Measurements from ENCODE around the gene ADCY5. TPM values are rescaled to one million over a fixed set of nuclear protein-coding genes. Genes with fewer than 3 reads are reported as not detected.

ADCY5 gene
- total RNA-seq, 2 experiments from 2014 or later: not detected

DNA sequence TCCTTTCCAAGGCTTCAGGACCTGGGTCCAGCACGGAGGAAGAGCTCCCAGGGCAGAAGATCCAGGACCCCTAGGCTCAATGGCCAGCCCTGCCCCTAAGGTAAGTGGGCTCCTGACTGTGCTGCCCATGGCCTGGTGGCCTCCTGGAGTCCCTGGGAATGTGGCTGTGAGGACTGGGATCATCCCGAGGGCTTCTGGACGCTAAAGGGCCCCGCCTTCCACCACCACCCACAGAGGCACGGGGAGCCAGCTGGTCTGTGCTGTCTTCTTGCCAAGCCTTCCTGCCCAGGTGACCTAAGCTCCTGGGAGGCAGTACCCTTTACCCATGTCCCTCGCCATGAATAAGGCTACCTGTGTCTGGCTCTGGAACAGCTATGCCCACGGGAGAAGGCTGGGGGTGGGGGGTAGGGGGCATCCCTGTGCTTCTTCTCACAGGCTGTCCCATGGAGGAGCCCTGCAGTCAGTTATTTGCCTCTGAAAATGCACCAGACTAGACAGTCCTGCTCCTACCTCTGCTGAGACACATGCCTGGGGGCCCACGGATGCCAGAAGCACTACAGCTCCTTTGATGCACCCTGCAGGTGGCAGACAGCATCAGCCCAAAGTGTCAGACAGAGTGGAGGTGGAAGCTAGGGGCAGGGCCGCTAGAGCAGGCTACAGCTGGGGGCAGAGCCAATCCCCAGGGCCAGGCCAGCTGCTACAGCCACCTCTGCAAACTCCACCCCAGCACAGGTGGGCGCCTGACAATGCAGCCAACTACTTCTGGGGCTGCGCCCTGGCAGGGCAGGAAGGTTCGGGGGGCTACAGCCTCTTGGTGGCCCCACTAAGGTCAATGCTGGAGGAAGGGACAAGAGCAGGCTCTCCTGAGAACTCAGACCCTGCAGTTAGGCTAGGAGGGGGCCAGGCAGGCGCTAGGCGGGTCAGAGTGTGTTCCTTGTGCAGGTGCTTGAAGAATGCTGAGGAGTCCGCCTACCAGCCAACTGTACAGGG lies 156.3 kb downstream of the ADCY5 start:
- Mint-ChIP-seq H3K4me3 (no peak overlapping the region), H3K27me3 (ENCODE audit: low read depth) (peaks cover 2% of the 10 kb centered on the region), H3K27ac (no peak overlapping the region), H3K4me1 (ENCODE audit: low read depth) (no peaks in the 10 kb centered on the region), H3K36me3 (ENCODE audit: low read depth) (no peaks in the 10 kb centered on the region), H3K9me3 (ENCODE audit: insufficient read depth) (no peaks in the 10 kb centered on the region)
- ChIA-PET CTCF (no interaction called here), POLR2A (no interaction called here)
- DNase-seq (no peak), ATAC-seq (no peak)

DNA sequence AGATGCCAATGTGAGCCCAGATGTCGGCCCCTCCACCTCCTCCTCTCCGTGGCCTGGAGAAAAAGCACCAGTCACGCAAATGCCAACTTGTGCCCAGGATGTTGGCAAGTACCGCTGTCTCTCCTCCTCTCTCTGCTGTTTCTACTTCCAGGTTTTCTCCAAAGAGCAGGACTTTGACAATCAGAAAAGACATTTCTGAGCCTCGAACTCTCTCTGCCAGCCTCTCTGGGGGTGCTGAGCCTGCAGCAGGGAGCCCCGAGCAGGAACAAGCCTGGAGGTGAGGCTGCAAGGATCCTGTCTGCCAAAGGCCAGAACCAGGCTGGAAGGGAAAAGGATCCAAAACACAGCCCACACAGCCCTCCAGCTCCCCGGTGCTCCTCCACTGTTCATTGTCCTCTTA lies 157.5 kb downstream of the ADCY5 start:
- ATAC-seq (no peak), DNase-seq (no peak)
- Mint-ChIP-seq H3K27ac (no peak overlapping the region), H3K4me3 (no peak overlapping the region), H3K27me3 (ENCODE audit: low read depth) (peaks cover 2% of the 10 kb centered on the region), H3K36me3 (ENCODE audit: low read depth) (no peaks in the 10 kb centered on the region), H3K4me1 (ENCODE audit: low read depth) (no peaks in the 10 kb centered on the region), H3K9me3 (ENCODE audit: insufficient read depth) (no peaks in the 10 kb centered on the region)
- POLR2A ChIA-PET: no interaction called here
- CTCF ChIA-PET: no interaction called here

DNA sequence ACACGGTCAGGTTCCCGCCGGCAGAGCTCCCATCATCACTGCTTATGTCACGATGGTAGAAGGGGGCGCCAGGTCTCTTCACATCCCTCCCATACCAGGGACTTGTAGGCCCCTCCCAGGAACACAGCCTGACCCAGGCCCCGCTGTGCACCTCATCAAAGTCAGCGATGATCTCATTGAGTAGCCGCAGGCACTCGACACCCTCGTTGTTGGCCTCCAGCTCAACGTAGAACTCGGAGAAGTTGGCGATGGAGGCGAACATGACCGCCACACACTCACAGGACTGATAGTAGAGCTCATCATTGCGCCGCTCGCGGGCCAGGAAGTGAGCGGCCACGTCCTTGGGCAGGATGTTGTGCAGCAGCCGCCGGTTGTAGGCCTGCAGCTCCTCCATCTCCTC lies 157.9 kb downstream of the ADCY5 start:
- no peak overlapping the region for H3K27ac Mint-ChIP-seq
- DNase-seq (no peak), ATAC-seq (no peak)
- no peaks in the 10 kb centered on the region for H3K36me3 Mint-ChIP-seq (ENCODE audit: low read depth)
- no peak overlapping the region for H3K4me3 Mint-ChIP-seq
- H3K9me3 Mint-ChIP-seq (ENCODE audit: insufficient read depth): no peaks in the 10 kb centered on the region
- CTCF ChIA-PET: no interaction called here
- no peaks in the 10 kb centered on the region for H3K4me1 Mint-ChIP-seq (ENCODE audit: low read depth)
- POLR2A ChIA-PET: no interaction called here
- peaks cover 2% of the 10 kb centered on the region for H3K27me3 Mint-ChIP-seq (ENCODE audit: low read depth)

DNA sequence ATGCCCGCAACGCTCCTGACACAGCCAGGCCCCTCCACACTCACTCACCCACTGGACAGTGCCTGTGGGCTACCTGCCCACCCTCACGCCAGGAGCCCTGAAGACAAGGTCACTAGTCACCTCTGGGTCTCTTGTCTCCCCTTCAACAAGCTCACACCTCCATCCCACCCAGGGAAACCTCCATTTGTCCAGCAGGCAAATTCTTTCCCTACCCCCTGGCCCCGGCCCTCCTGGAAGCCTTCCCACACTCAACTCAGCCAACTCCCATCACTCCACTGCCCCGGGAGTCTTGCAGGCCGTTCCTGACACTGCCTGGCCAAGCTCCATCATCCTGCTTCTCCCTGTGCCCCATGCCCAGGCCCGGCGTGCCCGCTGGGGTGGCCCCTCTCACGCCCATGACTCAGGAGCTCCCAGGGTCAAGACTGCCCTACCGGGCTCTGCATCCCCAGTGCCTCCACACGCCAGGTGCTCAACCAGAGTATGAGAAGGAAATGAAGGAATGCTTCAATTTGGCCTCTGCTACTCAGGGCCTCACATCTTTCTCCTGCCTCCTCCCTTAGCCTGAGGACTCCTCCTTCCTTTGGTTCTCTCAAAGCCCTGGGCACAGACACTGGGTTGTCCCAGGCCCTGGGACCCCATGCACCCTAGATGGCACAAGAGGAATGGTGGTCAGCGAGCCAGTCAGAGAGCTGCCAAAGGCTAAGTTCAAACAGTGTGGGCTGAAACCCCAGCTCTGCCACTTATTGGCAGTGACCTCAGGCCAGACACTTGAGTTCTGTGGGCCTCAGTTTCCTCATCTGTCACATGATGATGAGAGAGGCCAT lies 158.6 kb downstream of the ADCY5 start:
- CTCF ChIA-PET: no interaction called here
- no peak for DNase-seq

DNA sequence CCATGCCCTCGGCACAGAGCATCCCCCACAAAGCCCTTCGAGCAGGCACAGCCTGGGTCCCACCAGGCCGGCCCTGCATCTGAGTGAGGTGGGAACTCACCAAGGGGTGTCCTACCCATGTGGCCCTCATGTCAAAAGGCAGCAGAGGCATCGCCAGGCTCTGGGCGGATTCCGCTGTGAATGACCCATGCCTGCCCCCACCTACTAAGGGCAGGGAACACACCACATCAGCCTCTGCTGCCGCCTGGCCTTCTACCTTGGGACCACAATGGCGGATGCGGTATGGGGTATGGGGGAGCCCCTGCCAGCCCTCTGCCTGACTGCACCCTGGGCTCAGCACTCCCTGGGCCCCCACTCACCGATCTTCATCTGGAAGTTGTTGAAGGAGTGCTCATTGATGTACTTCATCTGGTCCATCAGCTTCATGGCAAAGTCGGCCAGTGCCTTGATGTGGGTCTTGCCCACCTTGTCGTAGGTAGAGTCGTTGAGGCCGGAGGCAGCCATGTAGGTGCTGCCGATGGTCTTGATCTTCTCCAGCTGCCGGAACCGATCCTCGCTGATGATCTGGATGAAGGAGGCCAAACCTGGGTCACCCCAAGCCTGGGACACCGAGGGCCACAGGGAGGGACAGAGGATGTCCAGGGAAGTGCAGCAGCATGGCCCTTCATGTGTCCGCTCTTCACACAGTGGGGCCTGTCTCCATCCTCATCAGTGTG lies 159.3 kb downstream of the ADCY5 start:
- POLR2A ChIA-PET: no interaction called here
- no peak overlapping the region for H3K4me3 Mint-ChIP-seq

More for the DNA sequence above, 158.6 kb downstream of the ADCY5 start:
- no peaks in the 10 kb centered on the region for H3K4me1 Mint-ChIP-seq (ENCODE audit: low read depth)
- POLR2A ChIA-PET: no interaction called here
- no peak for ATAC-seq
- no peaks in the 10 kb centered on the region for H3K27me3 Mint-ChIP-seq (ENCODE audit: low read depth)
- H3K9me3 Mint-ChIP-seq (ENCODE audit: insufficient read depth): no peaks in the 10 kb centered on the region
- H3K27ac Mint-ChIP-seq: no peak overlapping the region
- no peaks in the 10 kb centered on the region for H3K36me3 Mint-ChIP-seq (ENCODE audit: low read depth)
- H3K4me3 Mint-ChIP-seq: no peak overlapping the region

DNA sequence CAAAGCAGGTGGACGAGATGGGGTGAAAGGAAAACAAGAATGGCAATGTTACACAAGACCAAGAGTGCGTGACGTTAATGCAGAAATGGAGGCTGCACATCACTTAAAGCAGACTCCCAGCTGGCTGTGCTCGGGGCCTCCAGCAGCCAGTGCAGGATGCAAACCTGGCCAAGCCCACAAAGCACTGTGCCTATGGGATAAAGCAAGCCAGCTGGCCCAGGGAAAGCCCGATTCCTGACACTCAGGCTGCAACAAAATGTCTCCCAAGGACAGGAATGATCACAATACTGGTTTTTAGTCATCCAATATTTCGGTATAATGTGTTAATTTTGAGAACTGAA lies 161.0 kb downstream of the ADCY5 start:
- Mint-ChIP-seq H3K27ac (no peak overlapping the region), H3K36me3 (ENCODE audit: low read depth) (no peaks in the 10 kb centered on the region), H3K9me3 (ENCODE audit: insufficient read depth) (no peaks in the 10 kb centered on the region), H3K27me3 (ENCODE audit: low read depth) (no peaks in the 10 kb centered on the region), H3K4me3 (no peak overlapping the region), H3K4me1 (ENCODE audit: low read depth) (no peaks in the 10 kb centered on the region)
- POLR2A ChIA-PET: no interaction called here
- ATAC-seq: no peak
- CTCF ChIA-PET: no interaction called here
- no peak for DNase-seq

More for the DNA sequence above, 159.3 kb downstream of the ADCY5 start:
- no peak for DNase-seq
- H3K4me1 Mint-ChIP-seq (ENCODE audit: low read depth): no peaks in the 10 kb centered on the region
- CTCF ChIA-PET: no interaction called here
- no peaks in the 10 kb centered on the region for H3K9me3 Mint-ChIP-seq (ENCODE audit: insufficient read depth)
- no peaks in the 10 kb centered on the region for H3K27me3 Mint-ChIP-seq (ENCODE audit: low read depth)
- ATAC-seq: no peak
- no peaks in the 10 kb centered on the region for H3K36me3 Mint-ChIP-seq (ENCODE audit: low read depth)
- H3K27ac Mint-ChIP-seq: no peak overlapping the region

DNA sequence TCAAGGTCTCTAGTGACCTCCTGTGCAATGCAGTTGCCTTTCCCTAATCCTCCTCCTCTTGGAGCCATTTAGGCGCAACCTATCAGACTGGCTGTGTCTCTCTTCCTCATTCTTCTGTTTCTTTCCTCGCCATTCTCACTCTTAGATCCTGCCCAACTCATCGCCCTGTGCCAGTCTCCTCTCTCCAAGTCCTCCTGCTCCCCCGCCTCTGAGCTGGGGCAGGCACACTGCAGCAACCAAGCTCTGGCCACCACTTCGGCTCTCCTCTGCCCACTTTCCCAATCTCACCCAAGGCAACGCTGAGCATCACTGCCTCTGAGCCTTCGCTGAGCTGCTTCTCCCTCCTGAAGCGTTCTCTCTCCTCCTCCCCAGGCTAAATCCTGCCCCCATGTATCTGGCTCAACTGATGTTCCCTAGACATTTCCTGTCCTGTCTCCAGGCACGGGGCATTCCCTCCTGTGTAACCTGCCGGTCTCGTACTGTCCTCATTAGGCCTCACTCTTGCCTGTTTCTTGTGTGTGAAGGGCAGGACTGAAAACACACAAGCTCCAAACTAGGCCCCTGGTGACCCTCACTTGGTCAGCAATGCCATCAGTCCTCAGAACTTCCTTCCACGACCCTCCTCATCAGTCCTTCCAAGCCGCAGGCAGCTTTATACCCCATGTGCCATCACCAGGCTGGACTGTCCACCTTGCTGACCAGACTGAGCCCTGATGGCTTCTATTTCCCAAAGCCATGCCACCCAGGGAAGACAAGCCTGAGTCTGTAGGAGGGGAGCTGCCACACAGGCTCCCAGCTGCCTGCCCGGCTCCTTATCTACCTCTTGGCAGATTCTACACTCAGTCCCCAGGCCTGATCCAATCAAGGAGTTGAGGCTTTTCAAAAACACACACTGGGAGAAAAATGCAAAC lies 161.6 kb downstream of the ADCY5 start:
- Mint-ChIP-seq H3K36me3 (ENCODE audit: low read depth) (no peaks in the 10 kb centered on the region), H3K4me1 (ENCODE audit: low read depth) (no peaks in the 10 kb centered on the region), H3K9me3 (ENCODE audit: insufficient read depth) (no peaks in the 10 kb centered on the region), H3K4me3 (no peak overlapping the region), H3K27me3 (ENCODE audit: low read depth) (no peaks in the 10 kb centered on the region), H3K27ac (no peak overlapping the region)
- ChIA-PET POLR2A (no interaction called here), CTCF (no interaction called here)
- DNase-seq (no peak), ATAC-seq (no peak)

DNA sequence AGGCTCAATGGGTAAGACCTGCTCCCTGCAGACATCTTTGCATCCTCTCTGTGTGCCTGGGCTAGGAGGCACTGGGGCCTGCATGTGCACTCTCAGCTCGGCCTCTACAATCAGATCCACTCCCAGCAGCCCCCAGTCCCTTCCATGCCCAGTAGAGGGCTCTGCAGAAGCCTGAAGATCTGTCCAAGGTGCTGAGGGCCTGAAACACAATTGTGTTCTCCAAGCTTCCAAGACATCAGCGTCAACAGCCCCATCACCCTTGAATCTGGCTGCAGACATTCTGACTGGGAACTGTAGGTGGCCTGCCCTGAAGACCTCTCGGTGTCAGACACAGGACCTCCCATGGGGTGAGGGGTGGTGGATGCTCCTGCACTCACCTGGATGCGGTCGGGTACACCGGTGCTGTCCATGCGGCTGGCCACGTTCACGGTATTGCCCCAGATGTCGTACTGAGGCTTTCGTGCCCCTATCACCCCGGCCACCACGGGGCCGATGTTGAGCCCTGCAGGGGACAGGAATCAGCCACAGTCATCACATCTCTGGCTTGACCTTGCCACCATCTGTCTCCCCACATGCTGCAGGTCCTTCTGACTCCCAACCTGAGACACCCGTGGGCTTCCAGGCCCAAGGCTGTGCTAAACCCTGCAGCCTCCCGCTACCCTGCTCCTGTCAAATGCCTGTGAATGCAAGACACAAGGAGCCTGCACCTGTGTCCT lies 162.4 kb downstream of the ADCY5 start:
- ATAC-seq (peak; percentile 86), DNase-seq (peak; percentile 65)
- no peaks in the 10 kb centered on the region for H3K4me1 Mint-ChIP-seq (ENCODE audit: low read depth)
- no peaks in the 10 kb centered on the region for H3K27me3 Mint-ChIP-seq (ENCODE audit: low read depth)
- no peaks in the 10 kb centered on the region for H3K9me3 Mint-ChIP-seq (ENCODE audit: insufficient read depth)
- ChIA-PET POLR2A (no interaction called here), CTCF (interaction anchor here (0.6 to 1.2 kb wide), 2 partner anchors 10 to 11 kb away, joined by 4 read pairs; no protein-coding TSS in a partner anchor)
- H3K4me3 Mint-ChIP-seq: no peak overlapping the region
- H3K36me3 Mint-ChIP-seq (ENCODE audit: low read depth): no peaks in the 10 kb centered on the region
- no peak overlapping the region for H3K27ac Mint-ChIP-seq

DNA sequence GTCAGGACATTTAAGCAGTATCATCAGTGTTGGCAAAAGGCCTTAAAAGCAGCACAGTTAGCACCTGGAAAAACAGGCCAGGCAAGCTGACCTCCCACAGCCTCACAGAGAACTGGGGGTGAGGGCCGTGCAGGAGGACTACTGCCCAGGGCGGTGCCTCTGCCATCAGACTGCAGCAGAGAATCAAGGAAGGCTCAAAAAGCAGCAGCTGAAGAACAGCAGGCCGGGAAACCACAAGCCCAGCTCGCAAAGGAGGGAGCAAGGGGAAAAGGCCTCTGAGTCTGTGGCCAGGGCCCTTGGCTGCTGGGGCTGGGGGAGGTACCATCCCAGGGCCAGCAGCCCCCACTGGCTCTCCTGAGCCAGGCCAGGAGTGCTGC lies 163.0 kb downstream of the ADCY5 start:
- Mint-ChIP-seq H3K4me3 (no peak overlapping the region), H3K36me3 (ENCODE audit: low read depth) (no peaks in the 10 kb centered on the region), H3K27me3 (ENCODE audit: low read depth) (no peaks in the 10 kb centered on the region), H3K27ac (no peak overlapping the region), H3K4me1 (ENCODE audit: low read depth) (no peaks in the 10 kb centered on the region), H3K9me3 (ENCODE audit: insufficient read depth) (no peaks in the 10 kb centered on the region)
- DNase-seq: no peak
- no peak for ATAC-seq
- CTCF ChIA-PET: interaction anchor here (0.6 to 1.2 kb wide), 2 partner anchors 9 to 11 kb away, joined by 4 read pairs; no protein-coding TSS in a partner anchor
- POLR2A ChIA-PET: no interaction called here

DNA sequence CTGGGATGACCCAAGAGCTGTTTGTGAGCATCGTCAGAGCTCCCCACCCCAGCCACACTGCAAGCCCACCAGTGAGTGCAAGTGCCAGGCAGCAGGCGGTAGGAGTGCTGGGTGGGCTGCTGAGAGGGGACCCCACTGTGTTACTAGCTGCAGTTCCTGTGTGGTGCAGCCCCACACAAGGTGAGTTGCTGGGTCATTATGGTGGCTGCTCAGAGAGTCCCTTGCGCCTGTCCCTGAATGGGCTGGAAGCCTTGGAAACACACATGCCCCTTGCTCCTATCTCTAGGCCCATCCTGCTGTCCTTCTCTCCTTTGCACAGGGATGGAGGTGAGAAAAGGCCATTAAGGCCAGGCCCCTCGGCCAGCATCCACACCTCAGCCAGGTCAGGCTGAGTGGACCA lies 163.4 kb downstream of the ADCY5 start:
- no peaks in the 10 kb centered on the region for H3K4me1 Mint-ChIP-seq (ENCODE audit: low read depth)
- POLR2A ChIA-PET: no interaction called here
- CTCF ChIA-PET: interaction anchor here (1.2 kb wide), 1 partner anchor 9 kb away, joined by 4 read pairs; no protein-coding TSS in a partner anchor
- H3K27me3 Mint-ChIP-seq (ENCODE audit: low read depth): no peaks in the 10 kb centered on the region
- no peak overlapping the region for H3K27ac Mint-ChIP-seq
- ATAC-seq (no peak), DNase-seq (no peak)
- H3K9me3 Mint-ChIP-seq (ENCODE audit: insufficient read depth): no peaks in the 10 kb centered on the region
- H3K4me3 Mint-ChIP-seq: no peak overlapping the region
- no peaks in the 10 kb centered on the region for H3K36me3 Mint-ChIP-seq (ENCODE audit: low read depth)

DNA sequence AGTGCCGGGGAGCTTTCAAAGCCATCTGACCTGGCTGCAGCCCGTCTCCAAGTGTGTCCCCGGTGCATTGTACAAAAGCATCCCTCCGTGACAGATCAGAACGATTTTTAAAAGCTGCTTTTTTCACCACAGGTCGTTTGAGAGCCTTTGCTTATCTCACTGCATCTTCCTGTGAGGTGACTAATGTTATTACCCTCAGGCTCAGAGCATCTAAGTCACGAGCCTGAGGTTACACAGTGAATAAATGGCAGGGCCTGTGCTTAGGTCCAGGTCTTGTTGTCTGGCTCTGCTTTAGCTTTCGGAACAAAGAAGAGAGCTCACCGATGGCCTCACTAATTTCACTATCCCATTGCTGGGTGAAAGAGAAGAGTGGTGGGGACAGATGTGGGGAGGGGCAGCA lies 163.8 kb downstream of the ADCY5 start:
- no peak for ATAC-seq
- DNase-seq: no peak
- POLR2A ChIA-PET: no interaction called here
- Mint-ChIP-seq H3K9me3 (ENCODE audit: insufficient read depth) (no peaks in the 10 kb centered on the region), H3K27me3 (ENCODE audit: low read depth) (no peaks in the 10 kb centered on the region), H3K4me3 (no peak overlapping the region), H3K4me1 (ENCODE audit: low read depth) (no peaks in the 10 kb centered on the region), H3K36me3 (ENCODE audit: low read depth) (no peaks in the 10 kb centered on the region), H3K27ac (no peak overlapping the region)
- CTCF ChIA-PET: no interaction called here
